M059J (cell line): Measurements from ENCODE around the gene SMARCC1. TPM values are rescaled to one million over a fixed set of nuclear protein-coding genes. Genes with fewer than 3 reads are reported as not detected.

Experiments used
- DNase-seq: peaks from one replicate; pipeline ENCODE4 v3.0.0-alpha.2; 2012; ENCODE audit warnings: low read depth
- total RNA-seq: library from RNA; depleted of rRNA; stranded (reverse); fragments of >200 nt; shearing (Covaris generic); gene quantifications from 2 replicates; pipeline ENCODE4 v1.2.3, GENCODE V29; 2014

The SMARCC1 gene
- total RNA-seq, 1 experiment from 2014 or later: 33.5 TPM

DNA sequence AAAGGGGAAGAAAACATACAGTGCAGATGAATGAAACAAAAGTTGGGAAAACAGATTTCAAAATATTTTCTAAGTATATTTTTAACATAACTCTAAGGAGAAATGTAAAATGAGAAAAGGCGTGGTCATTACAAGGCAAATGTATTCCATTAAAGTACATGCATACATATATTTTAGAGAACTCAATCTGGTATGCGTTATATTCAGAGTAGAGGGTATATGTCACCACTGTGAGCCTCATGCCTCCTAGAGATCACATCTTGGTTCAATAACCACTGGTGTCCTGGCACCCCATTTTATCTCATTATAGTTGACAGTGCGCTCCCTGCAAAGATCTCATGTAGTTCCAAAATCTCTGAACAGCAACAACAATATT lies 77.5 kb downstream of the SMARCC1 start:
- DNase-seq: no peak

DNA sequence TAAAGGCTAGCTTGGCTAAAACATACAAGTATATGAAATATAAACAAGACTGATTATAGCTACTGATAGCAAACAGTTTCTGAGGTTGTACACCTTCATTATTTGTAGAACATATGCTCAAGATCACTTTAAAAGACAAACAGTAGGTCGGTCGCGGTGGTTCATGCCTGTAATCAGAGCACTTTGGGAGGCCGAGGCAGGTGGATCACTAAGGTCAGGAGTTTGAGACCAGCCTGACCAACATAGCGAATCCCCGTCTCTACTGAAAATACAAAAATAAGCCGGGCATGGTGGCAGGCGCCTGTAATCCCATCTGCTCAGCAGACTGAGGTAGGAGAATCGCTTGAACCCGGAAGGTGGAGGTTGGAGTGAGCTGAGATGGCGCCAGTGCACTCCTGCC lies 80.3 kb downstream of the SMARCC1 start:
- DNase-seq: no peak

DNA sequence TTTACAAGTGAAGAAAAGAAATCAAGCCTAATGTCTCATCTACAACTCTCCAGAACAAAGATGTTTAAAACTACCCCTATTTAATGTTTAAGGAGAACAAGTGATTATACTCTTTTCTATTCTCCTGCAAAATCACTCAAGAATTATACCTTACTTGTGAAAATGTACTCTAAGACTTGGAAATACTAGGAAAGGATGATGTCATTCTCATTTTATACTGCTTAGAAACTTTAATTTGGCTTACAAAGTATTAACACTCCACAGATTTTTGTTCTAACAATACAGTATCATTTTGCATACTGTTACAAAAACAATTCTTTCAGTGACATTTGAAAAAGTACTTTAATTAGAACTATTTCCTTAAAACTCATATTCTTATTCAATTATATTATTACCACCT lies 89.5 kb downstream of the SMARCC1 start:
- DNase-seq: no peak

DNA sequence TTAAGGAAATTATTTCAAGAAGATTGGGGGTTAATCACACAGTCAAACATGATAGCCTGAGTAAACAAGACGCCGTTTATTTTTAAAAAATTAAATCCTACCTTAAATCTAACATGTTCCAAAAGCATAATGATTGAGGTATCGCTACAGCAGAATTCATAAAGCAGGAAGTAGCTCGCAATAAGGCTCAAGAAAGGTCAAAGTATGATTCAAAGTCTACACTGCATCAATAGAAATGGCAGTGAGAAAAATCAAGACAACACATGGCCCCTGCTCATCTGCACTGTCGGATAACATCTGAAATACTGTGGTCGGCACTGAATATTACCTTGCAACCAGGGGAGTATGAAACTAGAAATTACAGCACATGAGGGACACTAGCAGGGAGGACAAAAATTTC lies 93.2 kb downstream of the SMARCC1 start:
- no peak for DNase-seq

DNA sequence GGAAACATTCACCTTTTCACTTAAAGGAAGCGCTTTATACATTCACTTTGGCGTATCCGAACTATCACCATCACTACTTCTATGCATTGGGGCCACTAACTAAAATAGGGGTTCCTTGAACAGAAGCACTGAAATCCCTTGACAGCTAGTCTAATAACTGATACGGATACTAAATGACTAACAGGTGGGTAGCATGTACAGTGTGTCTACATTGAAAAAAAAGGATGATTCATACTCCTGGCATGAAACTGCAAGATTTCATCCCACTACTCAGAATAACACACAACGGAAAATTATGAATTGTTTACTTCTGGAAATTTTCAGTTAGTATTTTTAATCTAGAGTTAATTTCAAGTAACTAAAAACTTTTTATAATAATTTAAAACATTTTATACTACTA lies 96.7 kb downstream of the SMARCC1 start:
- DNase-seq: peak; percentile 17

DNA sequence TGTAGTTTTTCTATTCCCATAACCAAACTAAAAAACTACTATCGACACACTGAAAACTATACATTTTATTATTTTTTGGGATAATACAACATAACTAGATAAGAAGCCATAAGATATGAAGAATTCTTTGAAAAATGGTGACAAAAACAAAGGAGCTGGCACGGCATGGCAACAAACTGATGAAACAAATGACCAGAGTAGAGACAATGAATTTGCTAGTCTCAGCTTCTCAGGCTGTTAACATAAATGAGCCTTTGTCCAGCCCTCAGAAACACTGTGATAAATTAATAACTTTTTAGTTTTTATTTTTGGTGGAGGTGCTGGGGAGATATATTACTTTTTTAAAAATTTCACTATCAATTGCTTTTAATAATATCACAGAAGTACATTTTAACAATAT lies 100.7 kb downstream of the SMARCC1 start:
- no peak for DNase-seq

DNA sequence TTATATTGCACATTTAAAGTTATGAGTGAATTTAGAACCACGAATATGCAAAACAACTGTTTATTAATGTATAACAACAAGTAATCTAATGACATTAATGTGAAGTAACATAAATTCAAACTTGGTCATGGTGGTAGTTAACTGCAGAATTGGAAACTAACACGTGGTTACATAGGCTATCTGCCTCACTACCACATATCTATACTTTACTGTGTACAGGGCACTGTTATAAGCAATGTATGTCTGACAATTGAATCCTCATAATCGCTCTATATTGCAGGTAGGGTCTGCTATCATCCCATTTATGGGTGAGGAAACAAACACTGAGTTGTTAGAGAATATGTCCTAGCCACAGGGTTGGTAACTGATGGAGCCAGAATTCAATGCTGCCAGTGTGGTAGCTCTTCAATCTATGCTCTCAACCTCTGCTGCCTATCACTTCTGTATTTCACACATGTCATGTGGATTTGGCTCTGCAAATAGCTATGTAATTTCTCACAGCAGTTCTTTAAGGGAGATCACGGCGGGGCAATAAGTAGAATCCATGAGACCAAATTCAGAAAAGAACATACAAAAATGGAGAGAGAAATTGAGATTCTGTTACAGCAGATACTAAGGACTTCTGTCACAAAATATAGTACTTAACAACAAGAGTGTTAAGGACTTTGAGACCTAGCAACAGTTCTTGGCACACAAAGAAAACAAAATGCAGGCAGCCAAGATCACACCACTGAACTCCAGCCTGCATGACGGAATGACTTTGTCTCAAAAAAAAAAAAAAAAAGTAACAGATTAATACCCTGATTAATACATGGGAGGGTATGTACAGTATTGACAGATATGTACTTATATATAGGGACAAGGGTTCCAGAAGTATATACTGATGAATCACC lies 103.0 kb downstream of the SMARCC1 start:
- no peak for DNase-seq

DNA sequence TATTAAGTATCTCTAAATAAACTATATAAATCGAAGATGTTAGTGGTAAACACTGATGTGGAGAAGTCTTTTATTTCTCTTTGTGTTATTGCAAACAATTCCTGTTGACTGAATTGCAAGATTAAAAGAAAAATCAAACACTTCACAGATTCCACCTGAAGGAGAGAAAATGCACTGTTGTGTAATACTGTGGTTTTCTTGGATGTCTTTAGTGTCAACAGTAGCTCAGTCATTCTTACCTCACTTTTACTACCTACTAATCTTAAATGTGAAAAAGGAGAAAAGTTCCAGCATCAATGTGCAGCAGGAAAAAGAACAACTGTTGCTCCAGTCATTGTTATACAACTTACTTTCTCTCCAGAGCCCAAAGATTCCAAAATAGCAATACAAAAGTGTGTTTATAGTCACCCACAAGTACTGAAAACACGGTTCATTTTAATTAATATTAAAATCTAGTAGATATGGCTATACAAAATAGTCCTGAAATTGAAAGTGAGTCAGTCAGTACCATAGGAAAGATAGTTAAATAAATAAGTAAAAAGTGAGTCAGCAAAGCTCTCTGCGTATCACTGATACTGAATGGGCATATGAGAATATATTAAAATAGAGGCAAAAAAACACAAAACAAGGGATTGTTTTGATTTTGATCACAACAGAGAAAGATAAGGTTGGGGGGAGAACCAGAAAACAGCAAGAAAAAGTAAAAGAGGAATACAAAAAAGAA lies 112.5 kb downstream of the SMARCC1 start:
- peak; percentile 37 for DNase-seq

DNA sequence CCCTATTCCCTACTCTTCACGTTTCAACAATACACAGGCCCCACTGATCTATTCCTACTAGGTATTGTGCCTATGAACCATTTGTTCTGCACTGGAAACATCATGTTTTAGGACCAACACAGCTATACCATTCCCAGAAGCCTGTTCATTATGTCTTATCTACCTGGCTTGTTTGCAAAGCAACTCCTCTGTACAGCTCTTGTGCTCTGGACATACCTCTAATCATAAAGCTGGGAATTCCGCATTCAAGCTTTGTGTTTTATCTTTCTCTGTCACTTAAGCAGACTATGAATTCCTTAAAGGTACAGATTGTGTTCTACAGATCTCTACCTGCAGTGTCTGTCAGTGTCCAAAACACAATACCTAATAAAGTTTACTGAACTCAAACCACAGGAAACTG lies 115.6 kb downstream of the SMARCC1 start:
- DNase-seq: no peak

DNA sequence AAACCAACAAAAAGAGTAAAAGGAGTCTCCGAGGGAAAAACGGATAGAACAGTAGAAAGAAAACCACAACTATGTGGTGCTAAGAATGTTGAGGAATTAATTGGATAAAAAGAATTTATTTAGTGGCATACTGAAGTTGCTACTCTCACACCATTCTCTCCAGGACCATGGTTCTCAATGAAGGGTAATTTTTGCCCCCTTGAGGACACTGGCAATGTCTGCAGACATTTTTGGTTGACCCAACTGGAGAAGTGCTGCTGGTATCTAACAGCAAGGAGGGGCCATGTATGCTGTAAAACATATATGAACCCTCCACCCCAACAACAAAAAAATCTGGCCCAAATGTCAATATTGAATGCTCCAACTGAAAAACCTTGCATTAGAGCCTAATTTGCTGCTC lies 117.2 kb downstream of the SMARCC1 start:
- DNase-seq: peak; percentile 25

DNA sequence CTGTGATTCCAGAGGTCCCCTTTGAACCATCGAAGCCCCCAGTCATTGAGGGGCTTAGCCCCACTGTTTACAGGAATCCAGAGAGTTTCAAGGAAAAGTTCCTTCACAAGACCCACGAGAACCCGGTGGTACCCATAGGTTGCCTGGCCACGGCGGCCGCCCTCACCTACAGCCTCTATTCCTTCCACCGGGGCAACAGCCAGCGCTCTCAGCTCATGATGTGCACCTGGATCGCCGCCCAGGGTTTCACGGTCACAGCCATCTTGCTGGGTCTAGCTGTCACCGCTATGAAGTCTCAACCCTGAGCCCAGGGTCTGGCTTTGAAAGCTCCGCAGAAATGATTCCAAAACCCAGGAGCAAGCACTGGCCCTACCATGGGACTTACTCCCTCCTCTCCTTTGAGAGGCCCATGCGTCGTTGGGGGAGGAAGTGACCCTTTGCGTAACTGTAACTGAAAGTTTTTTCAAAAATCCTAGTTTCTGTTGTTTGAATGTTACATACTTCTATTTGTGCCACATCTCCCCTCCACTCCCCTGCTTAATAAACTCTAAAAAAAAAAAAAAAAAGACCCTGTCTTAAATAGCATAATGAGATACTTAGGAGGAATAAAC lies 118.0 kb downstream of the SMARCC1 start:
- DNase-seq: no peak

DNA sequence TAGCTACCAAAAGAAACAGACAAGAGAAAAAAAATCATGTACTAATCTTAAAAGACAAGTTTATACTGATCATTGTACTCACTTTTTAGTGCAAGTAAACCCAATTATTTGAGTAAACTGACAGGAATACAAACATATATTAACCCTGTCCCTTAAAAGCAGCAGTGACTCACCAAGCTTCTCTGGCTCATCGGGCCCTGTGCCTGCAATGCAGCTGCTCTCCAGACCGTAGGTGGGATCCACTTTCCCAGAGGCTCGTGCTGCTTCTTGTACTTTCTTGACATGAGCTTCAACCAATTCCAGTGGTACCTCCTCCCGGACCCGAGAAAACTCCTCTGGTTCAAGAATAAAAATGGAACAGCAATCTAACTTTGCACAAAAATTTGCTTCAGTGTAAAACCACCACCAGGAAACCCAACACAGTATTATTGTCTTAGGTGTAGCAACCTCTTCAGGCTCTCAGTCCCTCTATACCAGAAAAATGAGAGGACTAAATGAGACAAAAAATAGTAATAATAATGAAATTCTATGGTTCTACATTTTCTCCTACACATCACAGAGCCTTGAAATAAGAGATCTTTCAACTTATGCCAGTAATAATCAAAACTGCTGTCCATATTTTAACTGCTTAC lies 120.5 kb downstream of the SMARCC1 start:
- DNase-seq: peak; percentile 60

DNA sequence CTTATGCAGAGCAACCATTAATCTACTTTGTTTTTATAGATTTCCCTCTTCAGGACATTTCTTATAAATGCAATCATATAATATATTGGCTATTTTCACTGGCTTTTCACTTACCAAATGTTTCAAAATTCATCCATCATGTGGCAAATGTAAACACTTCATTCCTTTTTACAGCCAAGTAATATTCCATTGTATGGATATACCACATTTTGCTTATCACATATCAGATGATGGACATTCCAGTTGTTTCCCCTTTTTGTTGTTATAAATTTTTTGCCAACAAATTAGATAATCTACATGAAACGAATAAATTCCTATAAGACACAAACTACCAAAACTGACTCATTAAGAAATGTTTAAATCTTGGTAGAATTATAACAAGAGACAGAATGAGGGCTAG lies 123.2 kb downstream of the SMARCC1 start:
- no peak for DNase-seq

DNA sequence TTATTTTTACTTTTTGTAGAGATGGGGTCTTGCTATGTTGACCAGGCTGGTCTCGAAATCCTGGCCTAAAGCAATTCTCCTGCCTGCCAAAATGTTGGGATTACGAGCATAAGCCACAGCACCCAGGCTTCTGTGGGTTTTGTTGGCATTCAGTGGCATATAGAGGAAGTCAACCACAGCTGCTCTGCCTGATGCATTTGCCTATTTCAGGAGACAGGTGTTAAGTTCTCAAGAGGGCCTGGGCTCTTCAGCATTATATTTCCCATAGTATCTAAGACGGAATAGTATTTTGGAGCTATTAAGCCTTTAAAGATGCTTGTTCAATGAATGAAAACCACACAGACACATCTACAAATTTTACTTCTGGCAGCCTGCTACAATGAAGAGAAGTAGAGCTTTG lies 129.6 kb downstream of the SMARCC1 start:
- no peak for DNase-seq

DNA sequence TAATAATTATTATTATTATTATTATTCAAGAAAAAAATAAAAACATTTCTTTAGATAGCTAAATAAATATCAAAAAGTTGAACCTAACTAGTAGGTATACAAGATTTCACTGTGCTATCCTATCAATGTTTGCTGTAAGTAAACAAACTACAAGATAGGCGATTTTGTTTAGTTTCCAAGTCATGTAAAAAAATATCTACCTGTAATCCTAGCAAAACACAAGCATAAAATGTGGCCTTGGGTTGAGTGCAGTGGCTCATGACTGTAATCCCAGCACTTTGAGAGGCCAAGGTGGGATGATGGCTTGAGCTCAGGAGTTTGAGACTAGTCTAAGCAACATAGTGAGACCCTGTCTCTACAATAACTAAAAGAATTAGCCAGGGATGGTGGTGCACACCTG lies 131.4 kb downstream of the SMARCC1 start:
- DNase-seq: no peak

DNA sequence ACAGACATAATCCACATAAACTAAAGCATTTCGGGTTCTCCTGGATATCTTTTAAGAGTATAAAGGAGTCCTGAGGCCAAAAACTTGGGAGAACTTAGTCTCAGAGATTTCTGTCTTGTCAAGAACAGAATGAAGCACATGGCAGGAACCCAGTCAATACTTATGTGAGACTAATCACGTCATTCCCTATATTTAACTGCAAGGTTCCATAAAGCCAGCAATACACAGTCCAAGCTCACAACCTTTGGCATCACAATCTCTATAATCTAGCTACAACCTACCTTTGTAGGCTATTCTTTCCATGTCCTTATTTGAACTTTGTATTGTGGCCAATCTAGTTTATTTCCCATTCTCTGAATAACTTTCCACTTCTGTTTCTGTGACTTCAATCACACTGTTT lies 134.1 kb downstream of the SMARCC1 start:
- DNase-seq: no peak

DNA sequence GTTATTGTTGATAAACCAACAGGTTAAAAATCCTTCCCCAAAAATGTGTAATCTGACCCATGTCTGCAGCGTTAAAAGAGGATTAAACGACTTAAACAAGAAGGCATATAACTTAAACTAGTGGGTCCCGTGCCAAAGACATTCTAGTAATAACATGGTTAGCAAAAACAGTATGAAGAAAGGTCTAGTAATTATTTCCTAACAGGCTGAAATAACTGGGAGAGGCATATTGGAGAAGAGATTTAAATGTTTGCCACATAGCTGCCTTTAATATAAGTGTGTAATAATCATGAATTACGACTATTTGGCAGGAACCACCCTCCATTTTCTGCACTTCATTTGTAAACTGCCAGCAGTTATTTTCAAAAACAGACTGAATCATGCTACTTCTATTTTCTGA lies 135.3 kb downstream of the SMARCC1 start:
- no peak for DNase-seq

DNA sequence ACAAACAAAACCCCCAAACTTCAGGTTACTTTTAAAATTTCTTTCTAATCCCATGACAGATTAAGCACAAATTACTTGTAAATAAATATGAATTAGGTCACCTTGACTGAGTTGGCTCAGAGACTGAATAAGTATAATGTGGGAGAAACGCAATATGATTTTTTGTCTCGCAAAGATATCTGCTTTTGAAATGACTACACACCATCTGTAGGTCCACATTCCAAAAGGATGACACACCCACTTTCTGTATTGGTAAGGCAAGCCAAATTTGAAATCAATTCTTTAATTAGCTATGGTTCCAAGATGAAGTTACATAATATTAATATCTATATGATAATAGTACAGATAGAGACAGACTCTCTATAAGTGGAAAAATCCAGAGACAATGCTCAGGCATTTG lies 136.1 kb downstream of the SMARCC1 start:
- no peak for DNase-seq

DNA sequence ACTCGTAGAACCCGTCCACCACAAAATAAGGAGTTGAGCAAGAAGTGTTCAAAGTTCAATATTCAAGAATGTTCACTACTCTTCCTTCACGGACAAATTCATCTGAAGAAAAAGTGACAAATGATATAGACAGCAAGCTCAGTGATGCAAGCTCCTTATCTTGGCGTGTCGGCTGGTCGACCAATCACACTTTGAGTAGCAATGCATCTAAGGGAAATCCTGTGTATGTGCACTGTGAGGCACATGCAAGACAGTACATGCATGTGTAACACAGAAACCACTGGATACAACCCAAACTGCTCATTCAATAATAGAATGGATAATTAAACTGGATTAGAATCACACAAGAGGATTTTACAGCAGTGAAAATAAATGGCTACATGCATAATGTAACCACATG lies 138.6 kb downstream of the SMARCC1 start:
- DNase-seq: no peak

DNA sequence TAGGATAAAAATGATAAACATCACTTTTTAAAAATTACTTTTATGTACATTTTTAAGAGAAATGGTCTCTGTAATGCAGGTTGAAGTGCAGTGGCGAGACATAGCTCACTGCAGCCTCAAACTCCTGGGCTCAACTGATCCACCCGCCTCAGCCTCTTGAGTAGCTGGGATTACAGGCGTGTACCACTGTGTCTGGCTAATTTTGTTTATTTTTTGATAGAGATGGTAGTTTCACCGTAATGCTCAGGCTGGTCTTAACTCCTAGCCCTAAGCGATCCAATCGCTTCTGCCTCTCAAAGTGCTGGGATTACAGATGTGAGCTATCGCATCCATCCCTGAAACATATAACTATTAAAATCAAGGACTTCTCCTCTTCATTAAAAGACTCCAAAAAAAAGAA lies 140.0 kb downstream of the SMARCC1 start:
- DNase-seq: no peak

DNA sequence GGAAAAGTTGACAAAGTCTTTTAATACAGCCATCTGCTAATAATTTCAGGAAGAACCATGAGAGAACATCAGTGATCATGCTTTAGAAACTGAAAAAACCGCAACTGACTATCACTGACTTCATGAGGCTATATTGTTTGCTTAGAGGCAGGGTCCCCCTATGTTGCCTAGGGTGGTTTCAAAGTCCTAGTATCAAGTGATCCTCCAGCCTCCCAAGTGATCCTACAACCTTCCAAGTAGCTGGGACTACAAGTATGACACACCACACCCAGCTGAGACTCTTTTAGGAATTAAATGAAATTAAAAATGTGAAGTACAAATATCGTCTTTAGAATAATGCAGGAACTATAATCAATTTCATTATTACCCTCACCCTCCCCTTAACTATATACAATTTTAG lies 144.8 kb downstream of the SMARCC1 start:
- DNase-seq: no peak

DNA sequence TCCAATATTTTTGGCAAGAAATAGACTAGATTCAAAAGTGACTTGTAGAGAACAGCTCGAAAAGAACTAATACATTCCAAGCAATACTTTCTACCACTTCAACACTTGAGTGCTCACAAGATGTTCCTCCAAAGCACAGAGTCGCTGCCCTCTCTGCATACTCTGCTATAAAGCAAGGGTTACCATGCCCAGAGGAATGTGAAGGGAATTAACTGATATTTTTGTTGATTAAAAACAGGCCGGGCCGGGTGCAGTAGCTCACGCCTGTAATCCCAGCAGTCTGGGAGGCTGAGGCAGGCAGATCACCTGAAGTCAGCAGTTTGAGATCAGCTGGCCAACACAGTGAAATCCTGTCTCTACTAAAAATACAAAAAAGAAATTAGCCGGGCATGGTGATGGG lies 145.5 kb downstream of the SMARCC1 start:
- no peak for DNase-seq
